GM12878 (cell line): ENCODE results near the gene PDCD2. TPM values are rescaled to one million over a fixed set of nuclear protein-coding genes. Genes with fewer than 3 reads are reported as not detected.

ENCODE experiments used
- ATF2 ChIP-seq: IDR thresholded peaks from 2 replicates; pipeline ENCODE4 v1.6.1; 2012; ENCODE audit warnings: low read length, inconsistent platforms
- BACH1 ChIP-seq: fragments of 450-650 bp; IDR thresholded peaks from 2 replicates; pipeline ENCODE4 v1.6.1; 2017; ENCODE audit warnings: mild to moderate bottlenecking, borderline replicate concordance
- CEBPB ChIP-seq, 2 experiments: fragments of 150-350 bp in 1 of 2; IDR thresholded peaks; 2 replicates each; pipeline ENCODE4 v1.6.1; 2012 to 2014; ENCODE audit warnings: low read depth in 2 of 2, low read length in 2 of 2, borderline replicate concordance in 1 of 2, inconsistent platforms in 1 of 2
- CREM ChIP-seq: IDR thresholded peaks from 2 replicates; pipeline ENCODE4 v1.6.1; 2014; ENCODE audit warnings: antibody characterized with exemption, low read depth
- DPF2 ChIP-seq: fragments of 450-650 bp; IDR thresholded peaks from 2 replicates; pipeline ENCODE4 v1.6.1; 2017; ENCODE audit warnings: mild to moderate bottlenecking
- HDAC6 ChIP-seq: fragments of 200-600 bp; sonication (generic); IDR thresholded peaks from one replicate; pipeline ENCODE4 v1.8.0; 2017; ENCODE audit warnings: antibody characterized with exemption; ENCODE audit not compliant: unreplicated experiment
- IKZF1 ChIP-seq: fragments of 450-650 bp; conservative IDR thresholded peaks from 2 replicates; pipeline ENCODE4 v1.6.1; 2017; ENCODE audit warnings: antibody characterized with exemption, mild to moderate bottlenecking
- JUND ChIP-seq: IDR thresholded peaks from 2 replicates; pipeline ENCODE4 v1.6.1; 2012; ENCODE audit warnings: low read depth, mild to moderate bottlenecking, low read length, improper control_type of control experiment, moderate library complexity
- MTA2 ChIP-seq: fragments of 450-650 bp; IDR thresholded peaks from 2 replicates; pipeline ENCODE4 v1.6.1; 2016; ENCODE audit warnings: low read depth, mild to moderate bottlenecking, moderate library complexity
- PKNOX1 ChIP-seq: fragments of 450-650 bp; IDR thresholded peaks from 2 replicates; pipeline ENCODE4 v1.6.1; 2016; ENCODE audit warnings: mild to moderate bottlenecking
- POLR2AphosphoS2 ChIP-seq: IDR thresholded peaks from 2 replicates; pipeline ENCODE4 v1.6.1; 2011; ENCODE audit warnings: low read depth, mild to moderate bottlenecking, low read length, improper control_type of control experiment, moderate library complexity
- RELA ChIP-seq: fragments of 450-650 bp; IDR thresholded peaks from 2 replicates; pipeline ENCODE4 v1.8.0; 2014; ENCODE audit warnings: borderline replicate concordance; ENCODE audit not compliant: partially characterized antibody
- RFX5 ChIP-seq: IDR thresholded peaks from 2 replicates; pipeline ENCODE4 v1.6.1; 2011; ENCODE audit warnings: low read depth, low read length, improper control_type of control experiment
- SP1 ChIP-seq: IDR thresholded peaks from one replicate; pipeline ENCODE4 v1.6.1; 2011; ENCODE audit warnings: low read depth, low read length
- SREBF1 ChIP-seq: IDR thresholded peaks from 2 replicates; pipeline ENCODE4 v1.6.1; 2012; ENCODE audit warnings: mild to moderate bottlenecking, low read length
- TCF12 ChIP-seq: IDR thresholded peaks from 2 replicates; pipeline ENCODE4 v1.6.1; 2011; ENCODE audit warnings: low read depth, mild to moderate bottlenecking, low read length
- TCF7 ChIP-seq: IDR thresholded peaks from 2 replicates; pipeline ENCODE4 v1.6.1; 2014; ENCODE audit warnings: antibody characterized with exemption, borderline replicate concordance
- ZBTB11 ChIP-seq: fragments of 450-650 bp; formaldehyde crosslinking; IDR thresholded peaks from 2 replicates; pipeline ENCODE4 v1.5.0; 2022; ENCODE audit warnings: mild to moderate bottlenecking, missing genetic modification characterization
- ZNF592 ChIP-seq: fragments of 450-650 bp; IDR thresholded peaks from 2 replicates; pipeline ENCODE4 v1.6.1; 2017; ENCODE audit warnings: mild to moderate bottlenecking, moderate library complexity
- polyA plus RNA-seq, 11 experiments: library from polyadenylated mRNA; depleted of rRNA in 4 of 11; unstranded in 6 of 11; stranded (reverse) in 5 of 11; fragments of >200 nt; fragmentation: Nextera tagmentation in 4 of 11; fragmentation: Illumina TruSeq in 1 of 11; extraction: Ambion mirVana in 4 of 11; extraction: Trizol in 1 of 11; gene quantifications; 1 replicate in 1 of 11; 2 replicates in 10 of 11; pipeline versions ENCODE4 v1.2.1 to v1.2.3, GENCODE V29; 2011 to 2016; ENCODE audit warnings: inconsistent platforms in 2 of 11, missing spikeins in 2 of 11, low read depth in 1 of 11
- total RNA-seq, 4 experiments: library from RNA; depleted of rRNA in 3 of 4; stranded (reverse); fragments of >200 nt in 3 of 4; fragmentation: Illumina TruSeq in 1 of 4; extraction: Trizol in 1 of 4; gene quantifications; 2 replicates each; pipeline versions ENCODE4 v1.2.1 to v1.2.3, GENCODE V29; 2013 to 2021

The PDCD2 gene
- total and polyA plus RNA-seq, 10 of the 15 experiments (the other 5 are each of a cell fraction or from before 2014, with no cell fraction given): 27.4 to 154 (median 101) TPM

GRCh38 chr6:170584181-170584953 lies at the start of gene PDCD2 (continued):
- TF ChIP-seq ZBTB11 (CRISPR knock-in tag) (peak; percentile 83), HDAC6 (no peak), PKNOX1 (peak; percentile 64), BACH1 (peak; percentile 91), ZNF592 (no peak), TCF12 (peak; percentile 50; the same call in 1 of the 2 replicates), RFX5 (no peak), MTA2 (no peak), CEBPB (IDR thresholded peaks at IDR 0.05; ENCODE audit: borderline replicate concordance in 1 of 2, low read depth in 2 of 2, low read length in 2 of 2) (no peak), POLR2AphosphoS2 (no peak), SREBF1 (no peak), DPF2 (0 out of 2 replicates have a peak, but pooled peaks have one; percentile 86), RELA (peak; percentile 67), SP1 (peak; percentile 64), JUND (no peak), TCF7 (no peak), ATF2 (no peak), CREM (peak; percentile 75), IKZF1 (peak; percentile 94)
